Sciatic nerve (tissue), 2 donors: ENCODE results near the gene JAK1. TPM values are rescaled to one million over a fixed set of nuclear protein-coding genes. Genes with fewer than 3 reads are reported as not detected.
A peak's percentile ranks its signal among the peaks of the same experiment; 100 is the strongest.

Source experiments
- ATAC-seq: fragments of 200-7000 bp; cut with Tn5 transposase; one replicate; pipeline ENCODE4 v1.9.1; 2020; ENCODE audit warnings: mild to moderate bottlenecking, moderate library complexity
- DNase-seq: peaks from one replicate; pipeline ENCODE4 v3.0.0-alpha.2; 2020; ENCODE audit warnings: low spot score
- intact Hi-C: fragments of 100-400 bp; cut with DNase I; formaldehyde crosslinking; loops from one replicate; pipeline ENCODE4 v1.14.2; 2022
- total RNA-seq: library from RNA; stranded (reverse); fragmentation: NEBNext Ultra II Directional; extraction: Animal tissue kit (Norgen Biotek cat#: 25700); gene quantifications from one replicate; pipeline ENCODE4 v1.2.1, GENCODE V29; 2021
- donor health status: DM: no; HTN: no; CAD: no.
- donor health status: DM: no; HTN: no; CAD: no.

The JAK1 gene
- total RNA-seq, 1 donor from 2014 or later = 90.3 TPM

- DNase-seq (no peak), ATAC-seq (no peak)
- intact Hi-C loops = no loop called here
These were observed 59.9 kb downstream of the JAK1 start for GRCh38 chr1:64906447-64906846.

GRCh38 chr1:64903593-64903992, 62.8 kb downstream of the JAK1 start:
- no peak for DNase-seq
- no peak for ATAC-seq
- intact Hi-C loops = no loop called here

GRCh38 chr1:64901663-64902062, 64.7 kb downstream of the JAK1 start:
- ATAC-seq (no peak), DNase-seq (no peak)
- intact Hi-C loops = no loop called here

- DNase-seq (no peak), ATAC-seq (no peak)
- intact Hi-C loops = no loop called here
These were observed 65.4 kb downstream of the JAK1 start for GRCh38 chr1:64900916-64901315.

- peak; percentile 75 for DNase-seq
- peak; percentile 97 for ATAC-seq
- intact Hi-C loops = no loop called here
These were observed 68.1 kb downstream of the JAK1 start for GRCh38 chr1:64898107-64898861.

GRCh38 chr1:64896551-64896950, 69.8 kb downstream of the JAK1 start:
- no peak for ATAC-seq
- DNase-seq = no peak
- intact Hi-C loops = no loop called here

GRCh38 chr1:64895500-64895899, 70.8 kb downstream of the JAK1 start:
- ATAC-seq = no peak
- DNase-seq = no peak
- intact Hi-C loops = no loop called here

GRCh38 chr1:64894438-64895196, 71.7 kb downstream of the JAK1 start:
- ATAC-seq (no peak), DNase-seq (no peak)
- intact Hi-C loops = no loop called here

GRCh38 chr1:64893921-64894320, 72.4 kb downstream of the JAK1 start:
- DNase-seq = no peak
- intact Hi-C loops = no loop called here
- ATAC-seq = no peak

- intact Hi-C loops = no loop called here
- ATAC-seq = peak; percentile 51
These were observed 73.5 kb downstream of the JAK1 start for GRCh38 chr1:64892576-64893573.

GRCh38 chr1:64891448-64891825, 74.9 kb downstream of the JAK1 start:
- intact Hi-C loops = no loop called here
- no peak for ATAC-seq
- DNase-seq = no peak

More at GRCh38 chr1:64892576-64893573, 73.5 kb downstream of the JAK1 start:
- DNase-seq = no peak

- ATAC-seq (no peak), DNase-seq (no peak)
- intact Hi-C loops = no loop called here
These were observed 75.5 kb downstream of the JAK1 start for GRCh38 chr1:64890699-64891447.

GRCh38 chr1:64887689-64888217, 78.6 kb downstream of the JAK1 start:
- intact Hi-C loops = no loop called here
- DNase-seq (no peak), ATAC-seq (no peak)

- intact Hi-C loops = no loop called here
- ATAC-seq = no peak
- DNase-seq = no peak
These were observed 79.5 kb downstream of the JAK1 start for GRCh38 chr1:64886877-64887276.

GRCh38 chr1:64885648-64886047, 80.7 kb downstream of the JAK1 start:
- intact Hi-C loops = no loop called here
- no peak for DNase-seq
- ATAC-seq = no peak

GRCh38 chr1:64884261-64885040, 81.9 kb downstream of the JAK1 start:
- no peak for ATAC-seq
- intact Hi-C loops = no loop called here
- no peak for DNase-seq

- intact Hi-C loops = no loop called here
- DNase-seq = no peak
- ATAC-seq = no peak
These were observed 83.6 kb downstream of the JAK1 start for GRCh38 chr1:64882574-64883255.
